NCI-H1105 (cell line): ENCODE data around the gene PTPRG.

Experiments used
- DNase-seq: peaks from one replicate; lab custom pipeline; 2025; lab: John Stamatoyannopoulos, UW

Gene PTPRG

DNA sequence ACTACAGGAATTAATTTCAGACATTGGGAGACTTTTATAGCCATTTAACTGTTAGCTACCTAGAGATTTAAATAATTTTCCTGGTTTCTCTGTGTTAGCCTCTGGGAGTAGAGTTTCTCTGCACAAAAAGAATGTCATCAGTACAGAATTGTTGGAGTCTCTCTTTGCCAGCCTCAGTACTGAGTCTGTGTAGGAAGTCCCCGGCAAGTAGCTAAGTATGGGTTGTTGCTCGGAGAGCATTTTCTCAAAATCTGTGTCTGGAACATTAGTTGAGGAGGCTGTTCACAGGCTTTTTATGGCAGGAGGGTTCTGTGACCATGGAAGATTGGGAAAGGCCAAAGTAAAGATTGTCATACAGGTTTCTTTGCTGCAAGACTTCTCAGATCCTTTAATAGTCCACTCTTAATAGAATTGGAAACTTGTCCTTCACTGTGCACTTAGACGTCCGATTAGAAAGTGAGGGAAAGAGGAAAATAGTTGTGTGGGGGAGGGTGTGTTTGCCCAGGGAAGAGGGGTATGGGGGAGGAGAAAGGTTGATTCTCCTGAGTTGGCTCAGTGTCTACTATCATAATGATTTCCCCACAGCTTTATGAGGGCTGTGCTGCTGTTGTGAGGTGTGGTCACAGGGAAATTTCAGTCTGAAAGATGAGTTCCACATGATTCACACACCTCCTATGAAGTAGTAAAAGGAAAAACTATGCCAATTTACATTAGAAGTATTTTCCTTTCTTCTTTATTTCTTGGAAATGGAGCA lies 207.1 kb downstream of the PTPRG start:
- DNase-seq = no peak

- DNase-seq = no peak
Observed at GRCh38 chr3:61769266-61769990, 208.1 kb downstream of the PTPRG start.

DNA sequence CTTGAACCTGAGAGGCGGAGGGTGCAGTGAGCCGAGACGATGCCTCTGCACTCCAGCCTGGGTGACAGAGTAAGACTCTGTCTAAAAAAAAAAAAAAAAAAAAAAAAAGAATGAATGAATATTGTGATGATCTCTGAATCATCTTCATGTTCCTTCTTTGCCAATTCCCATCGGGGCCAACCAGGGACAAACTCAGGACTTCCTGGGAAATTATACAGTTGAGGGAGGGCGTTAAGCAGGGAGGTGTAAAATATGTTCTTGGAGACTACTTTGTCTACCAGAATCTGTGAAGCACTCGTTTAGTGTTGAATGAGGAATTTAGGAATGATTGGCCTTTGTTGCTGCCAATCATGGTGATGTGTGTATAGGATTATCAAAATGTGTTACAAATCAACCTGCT lies 210.6 kb downstream of the PTPRG start:
- no peak for DNase-seq

- no peak for DNase-seq
Observed at GRCh38 chr3:61772456-61772855, 211.1 kb downstream of the PTPRG start.

DNA sequence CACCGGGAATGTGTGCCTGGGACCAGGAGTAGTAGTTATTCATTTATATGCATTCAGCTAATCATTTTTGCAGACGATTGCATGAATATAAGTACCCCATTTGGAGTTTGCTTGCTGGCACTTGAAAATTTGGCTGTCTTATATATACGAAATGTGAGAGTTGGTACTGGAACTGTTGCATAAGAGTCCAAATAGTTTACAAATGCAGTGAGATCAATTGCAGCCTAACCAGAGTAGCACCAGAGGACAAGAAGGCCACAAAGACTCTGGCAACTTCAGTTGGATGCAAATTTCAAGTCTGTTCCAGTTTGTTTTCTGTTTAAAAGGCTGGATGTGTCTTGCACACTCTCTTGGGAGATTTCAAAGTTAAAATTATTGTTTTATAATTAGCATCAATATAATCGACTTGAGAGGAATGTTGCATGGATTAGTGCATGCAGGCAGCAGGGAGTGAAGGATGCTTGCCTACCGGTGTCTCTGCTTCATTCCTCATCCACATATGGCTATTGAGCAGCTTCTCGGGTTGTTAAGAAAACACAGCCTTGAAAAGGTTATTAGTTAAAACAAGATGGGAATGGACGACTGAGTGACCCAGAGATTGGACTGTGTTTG lies 213.0 kb downstream of the PTPRG start:
- DNase-seq = no peak

GRCh38 chr3:61776390-61776789 lies 215.0 kb downstream of the PTPRG start:
- DNase-seq = no peak

- no peak for DNase-seq
Observed at GRCh38 chr3:61777483-61777882, 216.1 kb downstream of the PTPRG start.

- no peak for DNase-seq
Observed at GRCh38 chr3:61778095-61778494, 216.7 kb downstream of the PTPRG start.

DNA sequence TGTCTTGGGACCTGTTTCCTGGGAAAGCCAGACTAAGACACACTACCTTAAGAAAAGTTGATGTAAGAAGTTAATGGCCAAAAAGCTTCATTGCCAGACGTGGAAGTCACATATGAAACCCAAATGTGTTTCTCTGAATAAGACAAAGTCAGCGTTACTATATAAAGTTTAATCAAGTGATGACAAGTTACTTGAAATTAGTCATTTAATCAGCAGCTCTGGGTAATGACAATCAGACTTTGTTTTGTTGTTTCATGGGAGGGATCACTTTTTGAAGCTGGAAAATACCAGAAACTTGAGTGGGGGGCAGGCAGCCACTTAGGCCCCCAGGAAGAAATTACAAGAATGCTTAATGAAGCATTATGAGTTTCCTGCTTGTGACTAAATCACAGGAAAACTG lies 218.6 kb downstream of the PTPRG start:
- DNase-seq = no peak

DNA sequence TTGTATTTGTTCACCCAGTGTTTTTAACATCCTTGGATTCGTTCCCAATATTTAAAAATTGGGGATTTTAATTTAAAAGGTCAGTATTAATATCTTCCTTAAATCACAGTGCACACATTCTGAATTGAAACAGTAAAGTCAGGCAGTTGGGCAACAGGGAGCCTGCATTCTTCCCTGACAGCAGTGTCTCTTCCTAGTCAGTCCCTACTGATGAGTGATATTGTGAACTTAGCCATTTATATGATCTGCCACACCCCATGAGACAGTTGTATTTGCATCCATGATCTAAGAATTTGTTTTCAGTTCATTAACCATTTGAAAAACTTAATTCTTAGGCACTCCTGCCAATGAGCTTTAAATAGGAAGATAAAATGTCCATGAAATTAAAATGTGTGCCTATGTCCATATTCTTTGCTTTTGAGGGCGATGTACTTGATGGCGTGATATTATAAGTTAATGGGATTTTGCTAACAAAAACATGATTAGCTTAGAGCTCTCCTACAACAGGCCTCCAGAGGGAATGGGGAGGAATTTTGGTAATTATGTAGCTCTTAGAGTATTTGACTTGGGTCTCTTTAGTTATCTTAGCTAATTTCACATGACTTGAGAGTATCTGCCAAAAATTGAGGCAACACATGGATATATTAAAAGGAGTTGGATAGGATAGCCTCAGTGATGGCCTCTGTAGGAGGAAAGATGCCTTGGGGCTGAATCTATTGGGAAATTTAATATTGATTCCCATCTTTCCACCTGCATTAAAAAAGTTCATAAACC lies 219.3 kb downstream of the PTPRG start:
- no peak for DNase-seq

GRCh38 chr3:61783993-61784718 lies 222.8 kb downstream of the PTPRG start:
- no peak for DNase-seq

DNA sequence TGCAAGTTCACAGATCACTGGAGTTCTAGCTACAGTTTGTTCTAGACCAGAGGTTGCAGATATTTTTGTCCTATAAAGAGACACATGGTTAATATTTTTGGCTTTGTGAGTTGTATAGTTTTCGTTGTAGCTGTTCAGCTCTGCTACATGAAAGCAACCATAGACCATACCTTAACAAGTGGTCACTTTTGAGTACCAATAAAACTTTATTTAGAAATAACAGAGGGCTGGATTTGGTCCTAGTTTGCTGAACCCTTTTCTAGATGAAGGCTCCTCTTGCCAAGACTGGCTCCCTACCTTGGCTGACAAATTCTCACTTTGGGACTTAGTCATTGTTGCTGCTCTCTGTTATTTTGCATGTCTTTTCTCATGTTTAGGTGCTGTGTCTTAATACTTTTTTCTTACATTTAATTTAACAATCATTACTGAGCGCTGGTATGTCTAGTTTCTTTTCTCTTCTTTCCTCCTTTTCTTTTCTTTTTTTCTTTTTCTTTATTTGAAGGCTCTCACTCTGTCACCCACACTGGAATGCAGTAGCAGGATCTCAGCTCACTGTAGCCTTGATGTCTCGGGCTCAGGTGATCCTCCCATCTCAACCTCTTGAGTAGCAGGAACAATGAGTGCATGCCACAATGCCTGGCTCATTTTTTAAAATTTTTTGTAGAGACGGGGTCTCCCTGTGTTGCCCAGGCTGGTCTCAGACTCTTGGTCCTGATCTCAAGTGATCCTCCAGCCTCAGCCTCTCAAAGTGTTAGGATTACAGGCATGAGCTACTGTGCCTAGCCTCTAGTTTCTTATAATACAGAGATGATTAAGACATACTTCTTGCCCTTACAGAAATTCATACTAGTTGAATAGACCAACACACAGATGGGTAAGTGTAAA lies 227.5 kb downstream of the PTPRG start:
- no peak for DNase-seq

- no peak for DNase-seq
Observed at GRCh38 chr3:61789861-61790260, 228.5 kb downstream of the PTPRG start.

DNA sequence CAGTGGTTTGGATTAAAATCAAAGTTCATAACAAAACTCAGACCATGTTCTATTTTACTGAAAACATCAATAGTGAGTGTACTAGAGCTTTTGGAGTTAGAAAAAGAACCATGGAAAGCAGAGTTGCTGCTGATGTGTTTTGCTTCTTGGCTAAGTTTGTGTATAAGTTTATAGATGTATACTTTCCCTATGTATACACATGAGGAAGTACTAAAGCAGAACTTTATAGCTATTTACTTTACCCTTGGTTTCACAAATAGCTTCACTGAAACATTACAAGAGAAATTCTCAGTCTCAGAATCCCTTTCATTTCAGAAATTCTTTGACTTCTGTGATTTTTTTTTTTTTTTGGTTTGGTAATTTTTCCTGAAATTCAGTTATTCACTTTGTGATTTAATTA lies 229.0 kb downstream of the PTPRG start:
- DNase-seq = no peak

DNA sequence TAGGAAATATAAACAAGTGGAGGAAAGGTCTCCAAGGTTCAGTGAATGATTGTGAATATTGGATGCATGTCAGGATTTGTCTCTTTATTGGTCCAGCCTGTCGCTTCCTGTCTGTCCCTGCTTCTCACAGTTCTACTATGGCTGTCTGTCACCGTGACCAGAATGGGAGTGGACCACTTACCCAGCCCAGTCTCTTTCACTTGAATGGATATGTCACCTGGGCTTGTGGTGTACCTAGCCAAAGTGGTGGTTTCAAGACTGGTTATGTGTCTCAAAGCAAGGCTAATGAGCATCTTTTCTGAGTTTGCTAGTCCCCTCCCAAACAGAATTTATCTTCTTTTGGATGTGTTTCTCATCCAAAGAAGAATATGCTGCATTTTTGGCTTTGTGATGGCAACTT lies 231.7 kb downstream of the PTPRG start:
- no peak for DNase-seq

- no peak for DNase-seq
Observed at GRCh38 chr3:61793521-61793920, 232.2 kb downstream of the PTPRG start.

DNA sequence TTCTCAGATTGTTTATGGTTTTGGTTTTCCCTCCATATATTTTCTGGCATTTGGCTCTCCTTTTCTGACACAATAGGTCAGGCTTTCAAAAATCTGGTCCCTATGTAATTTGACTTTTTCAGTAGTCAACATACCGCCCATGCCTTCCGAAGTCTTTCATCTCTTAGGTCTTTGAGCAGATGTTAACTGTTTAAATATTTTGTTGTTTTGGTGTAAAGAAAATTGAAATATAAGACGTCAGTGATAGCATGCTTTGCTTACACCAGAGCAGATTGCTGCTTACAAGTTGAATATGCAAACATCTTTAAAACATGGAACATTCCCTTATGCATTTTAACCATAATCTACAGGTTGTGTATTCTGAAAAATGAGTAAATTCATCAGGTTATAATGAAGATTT lies 233.0 kb downstream of the PTPRG start:
- no peak for DNase-seq

DNA sequence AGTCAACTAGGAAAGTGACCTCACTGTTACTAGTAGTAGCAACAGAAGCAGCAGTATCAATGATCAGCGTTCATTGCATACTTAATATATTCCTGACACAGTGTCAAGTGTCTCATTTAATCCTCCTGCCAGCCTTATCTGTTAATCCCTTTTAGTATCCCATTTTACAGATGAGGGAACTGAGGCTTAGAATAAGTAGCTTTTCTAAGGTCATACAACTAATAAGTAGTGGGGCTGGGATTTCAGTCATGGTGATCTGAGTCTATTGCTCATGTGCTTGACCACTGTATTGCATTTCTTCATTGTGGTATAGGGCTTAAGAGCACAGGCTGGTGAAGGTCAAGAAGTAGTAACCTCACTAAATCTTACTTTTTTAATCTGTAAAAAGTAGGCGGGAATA lies 233.6 kb downstream of the PTPRG start:
- no peak for DNase-seq

- no peak for DNase-seq
Observed at GRCh38 chr3:61796088-61796680, 234.8 kb downstream of the PTPRG start.

GRCh38 chr3:61796911-61797310 lies 235.5 kb downstream of the PTPRG start:
- DNase-seq = no peak
